Left lung (tissue), 10 donors: ENCODE measurements around the gene LINC01488. TPM values are rescaled to one million over a fixed set of nuclear protein-coding genes. Genes with fewer than 3 reads are reported as not detected.

Experiments used
- ATAC-seq: fragments of 200-7000 bp; cut with Tn5 transposase; one replicate; pipeline ENCODE4 v1.9.1; 2020; ENCODE audit warnings: moderate library complexity
- DNase-seq, 4 donors: peaks; one replicate each; pipeline ENCODE4 v3.0.0-alpha.2; 2013 to 2020
- H3K27ac ChIP-seq, 2 donors: fragments of 200-600 bp; sonication (generic) in 1 of 2; one replicate each; pipeline versions ENCODE4 v1.5.0 to v1.8.0; 2020 to 2021
- H3K27me3 ChIP-seq, 2 donors: fragments of 200-600 bp; sonication (generic) in 1 of 2; one replicate each; pipeline versions ENCODE4 v1.5.0 to v1.8.0; 2020 to 2021
- H3K36me3 ChIP-seq, 2 donors: fragments of 200-600 bp; sonication (generic) in 1 of 2; one replicate each; pipeline versions ENCODE4 v1.5.0 to v1.8.0; 2020 to 2021
- H3K4me1 ChIP-seq, 2 donors: fragments of 200-600 bp; one replicate each; pipeline ENCODE4 v1.8.0; 2021
- H3K4me3 ChIP-seq, 2 donors: fragments of 200-600 bp; sonication (generic) in 1 of 2; one replicate each; pipeline versions ENCODE4 v1.5.0 to v1.8.0; 2020 to 2021; ENCODE audit warnings: mild to moderate bottlenecking in 1 of 2
- H3K9me3 ChIP-seq, 2 donors: fragments of 200-600 bp; sonication (generic) in 1 of 2; one replicate each; pipeline versions ENCODE4 v1.5.0 to v1.8.0; 2020 to 2021
- CTCF ChIP-seq, 2 donors: fragments of 200-600 bp; sonication (generic) in 1 of 2; IDR thresholded peaks; one replicate each; pipeline versions ENCODE4 v1.5.0 to v1.8.0; 2021; ENCODE audit warnings: antibody characterized with exemption in 2 of 2
- intact Hi-C, 2 donors: fragments of 100-400 bp; cut with DNase I; formaldehyde crosslinking; loops; one replicate each; pipeline versions ENCODE4 v1.11.2 to v1.14.2; 2022
- polyA plus RNA-seq, 6 donors: library from polyadenylated mRNA; unstranded; fragments of 120-200 nt; gene quantifications; one replicate each; pipeline ENCODE4 v1.2.1, GENCODE V29; 2013; ENCODE audit not compliant: insufficient read length in 6 of 6
- total RNA-seq, 2 donors: library from RNA; stranded (reverse); fragmentation: NEBNext Ultra II Directional; extraction: Animal tissue kit (Norgen Biotek cat#: 25700); gene quantifications; one replicate each; pipeline ENCODE4 v1.2.1, GENCODE V29; 2021
- donor health status: DM: no; HTN: yes; CAD: no.
- donor health status: DM: no; HTN: no; CAD: no.

The LINC01488 gene
- total and polyA plus RNA-seq, 8 donors = 0.04 to 0.12 (median 0.07) TPM; not detected in 2

GRCh38 chr11:69438286-69438920 is 43.1 kb upstream of the LINC01488 start:
- Histone ChIP-seq H3K27me3 (peaks cover 0 to 6% of the 10 kb centered on the region in 2 donors), H3K27ac (no peak overlapping the region), H3K4me1 (peaks cover 9 to 14% of the 10 kb centered on the region in 2 donors), H3K4me3 (no peak overlapping the region), H3K36me3 (no peaks in the 10 kb centered on the region), H3K9me3 (no peaks in the 10 kb centered on the region)
- intact Hi-C loops = no loop called here
- no peak for TF ChIP-seq CTCF (IDR thresholded peaks at IDR 0.05)
- no peak for DNase-seq
- no peak for ATAC-seq

GRCh38 chr11:69439127-69439526 is 42.3 kb upstream of the LINC01488 start:
- Histone ChIP-seq H3K9me3 (no peaks in the 10 kb centered on the region), H3K27ac (no peak overlapping the region), H3K27me3 (peaks cover 0 to 14% of the 10 kb centered on the region in 2 donors), H3K4me3 (no peak overlapping the region), H3K4me1 (peaks cover 16 to 21% of the 10 kb centered on the region in 2 donors), H3K36me3 (no peaks in the 10 kb centered on the region)
- intact Hi-C loops = no loop called here
- TF ChIP-seq CTCF (IDR thresholded peaks at IDR 0.05) = no peak
- DNase-seq (no peak), ATAC-seq (no peak)

- no peak for TF ChIP-seq CTCF (IDR thresholded peaks at IDR 0.05)
- DNase-seq (no peak), ATAC-seq (no peak)
- Histone ChIP-seq H3K4me3 (no peak overlapping the region), H3K27me3 (peaks cover 0 to 14% of the 10 kb centered on the region in 2 donors), H3K27ac (no peak overlapping the region), H3K4me1 (peaks cover 20 to 27% of the 10 kb centered on the region in 2 donors), H3K9me3 (no peaks in the 10 kb centered on the region), H3K36me3 (no peaks in the 10 kb centered on the region)
- intact Hi-C loops = loop anchor here in 1 of 2 donors (10.0 kb wide), 1 partner anchor 145 kb away; the partner anchor contains the start of gene MYEOV
Observed at GRCh38 chr11:69439651-69440464, 41.6 kb upstream of the LINC01488 start.

GRCh38 chr11:69440876-69441275 is 40.6 kb upstream of the LINC01488 start:
- no peak for TF ChIP-seq CTCF (IDR thresholded peaks at IDR 0.05)
- peaks cover 29 to 34% of the 10 kb centered on the region in 2 donors for H3K4me1 ChIP-seq
- H3K36me3 ChIP-seq = no peaks in the 10 kb centered on the region
- no peaks in the 10 kb centered on the region for H3K9me3 ChIP-seq
- DNase-seq (no peak), ATAC-seq (no peak)
- H3K4me3 ChIP-seq = no peak overlapping the region
- intact Hi-C loops = loop anchor here in 1 of 2 donors (10.0 kb wide), 1 partner anchor 146 kb away; the partner anchor contains the start of gene MYEOV
- H3K27me3 ChIP-seq = peaks cover 0 to 14% of the 10 kb centered on the region in 2 donors
- no peak overlapping the region for H3K27ac ChIP-seq
